Upper lobe of left lung (tissue), 4 donors: ENCODE data around the gene SLC6A1.

Experiments used
- EP300 ChIP-seq, 4 donors: sonication (generic); formaldehyde crosslinking; IDR thresholded peaks; one replicate each; pipeline ENCODE4 v1.5.1; 2017; ENCODE audit warnings: antibody characterized with exemption in 4 of 4, control low read depth in 2 of 4
- POLR2A ChIP-seq, 4 donors: fragments of 450-650 bp; IDR thresholded peaks; one replicate each; pipeline ENCODE4 v1.5.1; 2016 to 2017; ENCODE audit warnings: antibody characterized with exemption in 4 of 4, mild to moderate bottlenecking in 2 of 4
- POLR2AphosphoS5 ChIP-seq, 2 donors: sonication (generic); formaldehyde crosslinking; IDR thresholded peaks; one replicate each; pipeline ENCODE4 v1.5.1; 2017; ENCODE audit warnings: antibody characterized with exemption in 2 of 2

- TF ChIP-seq POLR2A (IDR thresholded peaks at IDR 0.05) (no peak), POLR2AphosphoS5 (IDR thresholded peaks at IDR 0.05) (no peak), EP300 (IDR thresholded peaks at IDR 0.05) (no peak)
Observed at GRCh38 chr3:10972072-10972782, 20.3 kb upstream of the SLC6A1 start.
